HepG2 (cell line): ENCODE measurements around the gene DGUOK. TPM values are rescaled to one million over a fixed set of nuclear protein-coding genes. Genes with fewer than 3 reads are reported as not detected.

Source experiments
- BORCS8-MEF2B ChIP-seq: sonication (generic); formaldehyde crosslinking; IDR thresholded peaks from 2 replicates; pipeline ENCODE4 v1.8.0; 2022; ENCODE audit warnings: mild to moderate bottlenecking, missing genetic modification reagents
- BRD4 ChIP-seq: sonication (generic); formaldehyde crosslinking; IDR thresholded peaks from 2 replicates; pipeline ENCODE4 v1.4.0; 2020; ENCODE audit warnings: missing genetic modification reagents
- GFI1 ChIP-seq: sonication (generic); formaldehyde crosslinking; IDR thresholded peaks from 2 replicates; pipeline ENCODE4 v1.5.0; 2020; ENCODE audit warnings: missing genetic modification reagents, mild to moderate bottlenecking, borderline replicate concordance
- HMG20A ChIP-seq: IDR thresholded peaks from 2 replicates; pipeline ENCODE4 v1.6.1; 2016; ENCODE audit warnings: borderline replicate concordance
- KDM2A ChIP-seq: sonication (generic); formaldehyde crosslinking; IDR thresholded peaks from 2 replicates; pipeline ENCODE4 v1.4.0; 2020; ENCODE audit warnings: low read depth, missing genetic modification reagents, borderline replicate concordance
- POLR2G ChIP-seq: fragments of 200-400 bp; formaldehyde crosslinking; IDR thresholded peaks from 2 replicates; pipeline ENCODE4 v1.6.1; 2018; ENCODE audit warnings: mild to moderate bottlenecking, low read depth, low read length, moderate library complexity
- SATB2 ChIP-seq: sonication (generic); formaldehyde crosslinking; IDR thresholded peaks from 2 replicates; pipeline ENCODE4 v1.5.0; 2020; ENCODE audit warnings: missing genetic modification reagents
- TBX2 ChIP-seq: sonication (generic); formaldehyde crosslinking; IDR thresholded peaks from 2 replicates; pipeline ENCODE4 v1.5.0; 2020; ENCODE audit warnings: missing genetic modification reagents, mild to moderate bottlenecking, borderline replicate concordance
- TEAD3 ChIP-seq: optimal IDR thresholded peaks from 2 replicates; pipeline ENCODE3; 2016; ENCODE audit warnings: borderline replicate concordance
- ZMYM2 ChIP-seq: sonication (generic); formaldehyde crosslinking; IDR thresholded peaks from 2 replicates; pipeline ENCODE4 v1.8.0; 2022; ENCODE audit warnings: mild to moderate bottlenecking, missing genetic modification reagents
- ZNF20 ChIP-seq: sonication (generic); formaldehyde crosslinking; IDR thresholded peaks from 2 replicates; pipeline ENCODE4 v1.4.0; 2020; ENCODE audit warnings: mild to moderate bottlenecking, moderate library complexity, missing genetic modification reagents
- ZNF225 ChIP-seq: sonication (generic); formaldehyde crosslinking; IDR thresholded peaks from 2 replicates; pipeline ENCODE4 v1.4.0; 2020; ENCODE audit warnings: mild to moderate bottlenecking, missing genetic modification reagents
- ZNF263 ChIP-seq: sonication (generic); formaldehyde crosslinking; IDR thresholded peaks from 2 replicates; pipeline ENCODE4 v1.4.0; 2020; ENCODE audit warnings: missing genetic modification reagents
- ZNF891 ChIP-seq: sonication (generic); formaldehyde crosslinking; IDR thresholded peaks from 2 replicates; pipeline ENCODE4 v1.5.0; 2020; ENCODE audit warnings: mild to moderate bottlenecking, missing genetic modification reagents
- polyA plus RNA-seq, 8 experiments: library from polyadenylated mRNA; depleted of rRNA in 3 of 8; stranded (reverse) in 7 of 8; unstranded in 1 of 8; fragments of >200 nt; fragmentation: Illumina TruSeq in 4 of 8; extraction: Trizol in 4 of 8; gene quantifications; 2 replicates each; pipeline versions ENCODE4 v1.2.1 to v1.2.3, GENCODE V29; 2011 to 2016; ENCODE audit warnings: low read depth in 4 of 8, missing spikeins in 1 of 8, mixed read lengths in 1 of 8; ENCODE audit not compliant: insufficient read depth in 1 of 8
- total RNA-seq, 5 experiments: library from RNA; depleted of rRNA; stranded (reverse); fragments of >200 nt; fragmentation: Illumina TruSeq; extraction: Trizol; gene quantifications; 2 replicates each; pipeline ENCODE4 v1.2.3, GENCODE V29; 2016; ENCODE audit warnings: low read depth in 1 of 5
- TF ChIP-seq, protein P1 (sequence below): sonication (generic); formaldehyde crosslinking; conservative IDR thresholded peaks from 2 replicates; pipeline ENCODE4 v1.4.0; 2020; ENCODE audit warnings: mild to moderate bottlenecking, missing genetic modification reagents, moderate library complexity
- TF ChIP-seq, protein P2 (sequence below): sonication (generic); formaldehyde crosslinking; IDR thresholded peaks from 2 replicates; pipeline ENCODE4 v1.4.0; 2020; ENCODE audit warnings: missing genetic modification reagents
- TF ChIP-seq, protein P3 (sequence below): IDR thresholded peaks from 2 replicates; pipeline ENCODE4 v1.6.1; 2016; ENCODE audit warnings: low read depth, borderline replicate concordance
- TF ChIP-seq, protein P4 (sequence below): sonication (generic); formaldehyde crosslinking; IDR thresholded peaks from 2 replicates; pipeline ENCODE4 v1.5.1; 2020; ENCODE audit warnings: mild to moderate bottlenecking, moderate library complexity, missing genetic modification reagents

Gene DGUOK
- total and polyA plus RNA-seq, 2 of the 13 experiments (the other 11 are each of a cell fraction or from before 2014, with no cell fraction given) = 105 to 137 TPM

DNA sequence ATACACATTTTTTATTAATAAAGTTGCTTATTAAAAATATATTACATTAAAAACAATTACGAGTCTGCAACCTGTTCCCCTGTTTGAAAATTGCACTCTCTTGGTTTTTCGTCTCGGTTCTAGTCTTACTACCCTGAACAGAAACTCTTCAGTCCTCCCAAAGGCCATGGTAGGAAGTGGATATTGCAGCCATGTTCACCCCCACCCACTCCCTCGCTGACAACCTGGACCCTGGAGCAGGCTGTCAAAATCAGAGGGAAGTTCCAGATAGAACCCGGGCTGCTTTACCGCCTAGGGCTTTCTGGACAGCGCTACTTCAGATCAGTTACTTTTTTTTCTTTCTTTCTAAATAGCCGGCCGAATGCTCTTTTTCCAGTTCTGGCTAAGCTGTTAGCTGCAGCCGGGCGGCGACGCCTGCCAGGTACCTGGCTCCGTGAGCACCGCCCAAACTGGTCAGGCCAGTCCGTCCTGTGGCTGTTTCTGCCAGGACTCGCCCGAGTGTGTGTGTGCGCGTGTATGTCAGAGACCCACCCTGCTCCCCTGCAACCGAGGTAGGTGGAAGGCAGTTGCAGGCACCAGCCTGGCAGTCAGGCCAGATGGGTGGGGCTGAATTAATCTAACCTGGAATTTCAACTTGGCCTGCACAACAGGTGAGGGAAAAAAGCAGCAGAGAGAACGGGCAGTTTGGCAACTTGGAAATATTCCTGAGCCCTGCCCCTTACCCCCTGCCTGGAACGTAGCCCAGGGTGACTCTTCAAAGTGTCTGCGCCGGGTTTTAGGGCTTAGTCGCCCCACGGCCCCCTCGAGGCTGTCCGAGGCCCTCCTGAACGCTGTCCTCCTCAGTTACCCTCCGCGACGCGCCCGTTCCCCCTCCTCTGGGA, 56.9 kb downstream of the DGUOK start (continued):
- TF ChIP-seq, protein P1, sequence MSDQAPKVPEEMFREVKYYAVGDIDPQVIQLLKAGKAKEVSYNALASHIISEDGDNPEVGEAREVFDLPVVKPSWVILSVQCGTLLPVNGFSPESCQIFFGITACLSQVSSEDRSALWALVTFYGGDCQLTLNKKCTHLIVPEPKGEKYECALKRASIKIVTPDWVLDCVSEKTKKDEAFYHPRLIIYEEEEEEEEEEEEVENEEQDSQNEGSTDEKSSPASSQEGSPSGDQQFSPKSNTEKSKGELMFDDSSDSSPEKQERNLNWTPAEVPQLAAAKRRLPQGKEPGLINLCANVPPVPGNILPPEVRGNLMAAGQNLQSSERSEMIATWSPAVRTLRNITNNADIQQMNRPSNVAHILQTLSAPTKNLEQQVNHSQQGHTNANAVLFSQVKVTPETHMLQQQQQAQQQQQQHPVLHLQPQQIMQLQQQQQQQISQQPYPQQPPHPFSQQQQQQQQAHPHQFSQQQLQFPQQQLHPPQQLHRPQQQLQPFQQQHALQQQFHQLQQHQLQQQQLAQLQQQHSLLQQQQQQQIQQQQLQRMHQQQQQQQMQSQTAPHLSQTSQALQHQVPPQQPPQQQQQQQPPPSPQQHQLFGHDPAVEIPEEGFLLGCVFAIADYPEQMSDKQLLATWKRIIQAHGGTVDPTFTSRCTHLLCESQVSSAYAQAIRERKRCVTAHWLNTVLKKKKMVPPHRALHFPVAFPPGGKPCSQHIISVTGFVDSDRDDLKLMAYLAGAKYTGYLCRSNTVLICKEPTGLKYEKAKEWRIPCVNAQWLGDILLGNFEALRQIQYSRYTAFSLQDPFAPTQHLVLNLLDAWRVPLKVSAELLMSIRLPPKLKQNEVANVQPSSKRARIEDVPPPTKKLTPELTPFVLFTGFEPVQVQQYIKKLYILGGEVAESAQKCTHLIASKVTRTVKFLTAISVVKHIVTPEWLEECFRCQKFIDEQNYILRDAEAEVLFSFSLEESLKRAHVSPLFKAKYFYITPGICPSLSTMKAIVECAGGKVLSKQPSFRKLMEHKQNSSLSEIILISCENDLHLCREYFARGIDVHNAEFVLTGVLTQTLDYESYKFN (CRISPR knock-in tag) = no peak
- TF ChIP-seq ZNF20 (CRISPR knock-in tag) (0 out of 2 replicates have a peak, but pooled peaks have one; percentile 7), ZNF891 (no peak), TBX2 (CRISPR knock-in tag) (no peak; the same call in 1 of the 2 replicates), SATB2 (CRISPR knock-in tag) (no peak), GFI1 (0 out of 2 replicates have a peak, but pooled peaks have one; percentile 36), BORCS8-MEF2B (CRISPR knock-in tag) (peak; percentile 10; the same call in 1 of the 2 replicates), POLR2G (peak; percentile 45; the same call in 1 of the 2 replicates), HMG20A (no peak), BRD4 (CRISPR knock-in tag) (no peak), TEAD3 (CRISPR knock-in tag) (peak; percentile 33), ZMYM2 (CRISPR knock-in tag) (no peak), KDM2A (CRISPR knock-in tag) (peak; percentile 65; the same call in 1 of the 2 replicates), ZNF225 (CRISPR knock-in tag) (0 out of 2 replicates have a peak, but pooled peaks have one; percentile 7), ZNF263 (CRISPR knock-in tag) (peak; percentile 28; the same call in 1 of the 2 replicates)
- TF ChIP-seq, protein P2, sequence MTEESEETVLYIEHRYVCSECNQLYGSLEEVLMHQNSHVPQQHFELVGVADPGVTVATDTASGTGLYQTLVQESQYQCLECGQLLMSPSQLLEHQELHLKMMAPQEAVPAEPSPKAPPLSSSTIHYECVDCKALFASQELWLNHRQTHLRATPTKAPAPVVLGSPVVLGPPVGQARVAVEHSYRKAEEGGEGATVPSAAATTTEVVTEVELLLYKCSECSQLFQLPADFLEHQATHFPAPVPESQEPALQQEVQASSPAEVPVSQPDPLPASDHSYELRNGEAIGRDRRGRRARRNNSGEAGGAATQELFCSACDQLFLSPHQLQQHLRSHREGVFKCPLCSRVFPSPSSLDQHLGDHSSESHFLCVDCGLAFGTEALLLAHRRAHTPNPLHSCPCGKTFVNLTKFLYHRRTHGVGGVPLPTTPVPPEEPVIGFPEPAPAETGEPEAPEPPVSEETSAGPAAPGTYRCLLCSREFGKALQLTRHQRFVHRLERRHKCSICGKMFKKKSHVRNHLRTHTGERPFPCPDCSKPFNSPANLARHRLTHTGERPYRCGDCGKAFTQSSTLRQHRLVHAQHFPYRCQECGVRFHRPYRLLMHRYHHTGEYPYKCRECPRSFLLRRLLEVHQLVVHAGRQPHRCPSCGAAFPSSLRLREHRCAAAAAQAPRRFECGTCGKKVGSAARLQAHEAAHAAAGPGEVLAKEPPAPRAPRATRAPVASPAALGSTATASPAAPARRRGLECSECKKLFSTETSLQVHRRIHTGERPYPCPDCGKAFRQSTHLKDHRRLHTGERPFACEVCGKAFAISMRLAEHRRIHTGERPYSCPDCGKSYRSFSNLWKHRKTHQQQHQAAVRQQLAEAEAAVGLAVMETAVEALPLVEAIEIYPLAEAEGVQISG (CRISPR knock-in tag) = 0 out of 2 replicates have a peak, but pooled peaks have one; percentile 7
- TF ChIP-seq, protein P3, sequence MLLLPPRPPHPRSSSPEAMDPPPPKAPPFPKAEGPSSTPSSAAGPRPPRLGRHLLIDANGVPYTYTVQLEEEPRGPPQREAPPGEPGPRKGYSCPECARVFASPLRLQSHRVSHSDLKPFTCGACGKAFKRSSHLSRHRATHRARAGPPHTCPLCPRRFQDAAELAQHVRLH (CRISPR knock-in tag) = peak; percentile 18; the same call in 1 of the 2 replicates
- TF ChIP-seq, protein P4, sequence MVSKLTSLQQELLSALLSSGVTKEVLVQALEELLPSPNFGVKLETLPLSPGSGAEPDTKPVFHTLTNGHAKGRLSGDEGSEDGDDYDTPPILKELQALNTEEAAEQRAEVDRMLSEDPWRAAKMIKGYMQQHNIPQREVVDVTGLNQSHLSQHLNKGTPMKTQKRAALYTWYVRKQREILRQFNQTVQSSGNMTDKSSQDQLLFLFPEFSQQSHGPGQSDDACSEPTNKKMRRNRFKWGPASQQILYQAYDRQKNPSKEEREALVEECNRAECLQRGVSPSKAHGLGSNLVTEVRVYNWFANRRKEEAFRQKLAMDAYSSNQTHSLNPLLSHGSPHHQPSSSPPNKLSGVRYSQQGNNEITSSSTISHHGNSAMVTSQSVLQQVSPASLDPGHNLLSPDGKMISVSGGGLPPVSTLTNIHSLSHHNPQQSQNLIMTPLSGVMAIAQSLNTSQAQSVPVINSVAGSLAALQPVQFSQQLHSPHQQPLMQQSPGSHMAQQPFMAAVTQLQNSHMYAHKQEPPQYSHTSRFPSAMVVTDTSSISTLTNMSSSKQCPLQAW = peak; percentile 82; the same call in 1 of the 2 replicates
